Measurements from ENCODE around the gene MYLK4. TPM values are rescaled to one million over a fixed set of nuclear protein-coding genes. Genes with fewer than 3 reads are reported as not detected.

The MYLK4 gene
- total RNA-seq, 1 experiment from 2014 or later: 0.85 TPM

DNA sequence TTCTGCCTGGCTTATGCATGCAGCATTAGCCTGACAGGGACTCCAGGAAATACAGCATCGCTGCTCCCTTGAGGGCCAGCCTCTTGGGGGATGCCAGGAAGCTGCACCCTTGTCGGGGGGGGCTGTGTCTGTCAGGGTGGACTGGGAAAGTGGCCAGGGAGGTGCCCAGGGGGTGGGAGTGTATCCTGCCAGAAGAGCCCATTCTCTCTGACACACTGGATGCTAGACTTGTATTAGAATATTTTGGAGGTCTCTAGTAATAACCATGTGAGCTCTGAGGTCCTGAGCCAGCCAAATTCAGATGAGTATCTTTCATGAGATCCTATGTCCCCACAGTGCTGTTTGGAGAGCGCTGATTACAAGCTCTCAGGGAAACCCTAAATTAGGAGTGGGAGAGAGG, 89.1 kb downstream of the MYLK4 start:
- no peak for ATAC-seq
- no TSS peak for BruUV-seq (replicated peaks)
- intact Hi-C loops (cut with micrococcal nuclease; ENCODE audit: unreplicated experiment): no loop called here

DNA sequence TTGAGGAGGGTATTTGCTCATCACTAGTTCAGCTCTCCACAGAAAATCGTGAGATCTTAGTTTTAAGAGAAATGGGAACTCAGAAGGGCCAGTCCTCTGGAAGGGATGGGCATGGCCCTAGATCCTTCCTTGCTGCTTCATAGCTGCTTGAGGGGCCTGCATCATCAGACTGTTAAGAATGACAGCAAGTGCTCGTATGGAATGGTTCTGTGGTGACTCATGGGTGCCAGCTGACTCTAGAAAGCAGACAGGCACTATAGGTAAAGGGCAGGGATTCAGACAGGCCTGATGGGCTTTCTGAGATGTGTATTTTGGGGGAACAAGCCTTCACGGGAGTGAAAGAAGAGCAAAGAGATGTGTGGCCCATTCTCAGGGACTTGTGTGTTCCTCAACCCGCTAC, 90.8 kb downstream of the MYLK4 start:
- intact Hi-C loops (cut with micrococcal nuclease; ENCODE audit: unreplicated experiment): no loop called here
- ChIA-PET POLR2A (no interaction called here), CTCF (no interaction called here)
- ATAC-seq (peak; percentile 80), DNase-seq (ENCODE audit: low read depth, low spot score) (peak; percentile 22)
- Histone ChIP-seq H3K9me3 (ENCODE audit: control insufficient read depth, insufficient read depth, low read depth, low read length) (no peaks in the 10 kb centered on the region), H3K27ac (ENCODE audit: low read length) (no peak overlapping the region), H3K4me1 (ENCODE audit: control insufficient read depth, insufficient read depth, low read length) (no peaks in the 10 kb centered on the region), H3K36me3 (ENCODE audit: control insufficient read depth, insufficient read depth, low read length) (no peaks in the 10 kb centered on the region), H3K27me3 (ENCODE audit: control insufficient read depth, insufficient read depth, low read length) (no peaks in the 10 kb centered on the region), H3K4me3 (ENCODE audit: low read depth in 2 of 2, low read length in 2 of 2) (no peak overlapping the region)
- in situ Hi-C loops (cut with HindIII; ENCODE audit: low pct_unique_long_range_greater_than_20kb, low sequenced_read_pairs): no loop called here
- BruUV-seq (replicated peaks): no TSS peak
- TF ChIP-seq SIN3A (IDR thresholded peaks at IDR 0.05; ENCODE audit: borderline replicate concordance, insufficient read depth, low read depth, low read length): no peak
- TF ChIP-seq, protein P1, sequence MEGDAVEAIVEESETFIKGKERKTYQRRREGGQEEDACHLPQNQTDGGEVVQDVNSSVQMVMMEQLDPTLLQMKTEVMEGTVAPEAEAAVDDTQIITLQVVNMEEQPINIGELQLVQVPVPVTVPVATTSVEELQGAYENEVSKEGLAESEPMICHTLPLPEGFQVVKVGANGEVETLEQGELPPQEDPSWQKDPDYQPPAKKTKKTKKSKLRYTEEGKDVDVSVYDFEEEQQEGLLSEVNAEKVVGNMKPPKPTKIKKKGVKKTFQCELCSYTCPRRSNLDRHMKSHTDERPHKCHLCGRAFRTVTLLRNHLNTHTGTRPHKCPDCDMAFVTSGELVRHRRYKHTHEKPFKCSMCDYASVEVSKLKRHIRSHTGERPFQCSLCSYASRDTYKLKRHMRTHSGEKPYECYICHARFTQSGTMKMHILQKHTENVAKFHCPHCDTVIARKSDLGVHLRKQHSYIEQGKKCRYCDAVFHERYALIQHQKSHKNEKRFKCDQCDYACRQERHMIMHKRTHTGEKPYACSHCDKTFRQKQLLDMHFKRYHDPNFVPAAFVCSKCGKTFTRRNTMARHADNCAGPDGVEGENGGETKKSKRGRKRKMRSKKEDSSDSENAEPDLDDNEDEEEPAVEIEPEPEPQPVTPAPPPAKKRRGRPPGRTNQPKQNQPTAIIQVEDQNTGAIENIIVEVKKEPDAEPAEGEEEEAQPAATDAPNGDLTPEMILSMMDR (IDR thresholded peaks at IDR 0.05): no peak
- TF ChIP-seq TCF7L2 (IDR thresholded peaks at IDR 0.05; ENCODE audit: low read depth, low read length): no peak
- TF ChIP-seq, protein P2, sequence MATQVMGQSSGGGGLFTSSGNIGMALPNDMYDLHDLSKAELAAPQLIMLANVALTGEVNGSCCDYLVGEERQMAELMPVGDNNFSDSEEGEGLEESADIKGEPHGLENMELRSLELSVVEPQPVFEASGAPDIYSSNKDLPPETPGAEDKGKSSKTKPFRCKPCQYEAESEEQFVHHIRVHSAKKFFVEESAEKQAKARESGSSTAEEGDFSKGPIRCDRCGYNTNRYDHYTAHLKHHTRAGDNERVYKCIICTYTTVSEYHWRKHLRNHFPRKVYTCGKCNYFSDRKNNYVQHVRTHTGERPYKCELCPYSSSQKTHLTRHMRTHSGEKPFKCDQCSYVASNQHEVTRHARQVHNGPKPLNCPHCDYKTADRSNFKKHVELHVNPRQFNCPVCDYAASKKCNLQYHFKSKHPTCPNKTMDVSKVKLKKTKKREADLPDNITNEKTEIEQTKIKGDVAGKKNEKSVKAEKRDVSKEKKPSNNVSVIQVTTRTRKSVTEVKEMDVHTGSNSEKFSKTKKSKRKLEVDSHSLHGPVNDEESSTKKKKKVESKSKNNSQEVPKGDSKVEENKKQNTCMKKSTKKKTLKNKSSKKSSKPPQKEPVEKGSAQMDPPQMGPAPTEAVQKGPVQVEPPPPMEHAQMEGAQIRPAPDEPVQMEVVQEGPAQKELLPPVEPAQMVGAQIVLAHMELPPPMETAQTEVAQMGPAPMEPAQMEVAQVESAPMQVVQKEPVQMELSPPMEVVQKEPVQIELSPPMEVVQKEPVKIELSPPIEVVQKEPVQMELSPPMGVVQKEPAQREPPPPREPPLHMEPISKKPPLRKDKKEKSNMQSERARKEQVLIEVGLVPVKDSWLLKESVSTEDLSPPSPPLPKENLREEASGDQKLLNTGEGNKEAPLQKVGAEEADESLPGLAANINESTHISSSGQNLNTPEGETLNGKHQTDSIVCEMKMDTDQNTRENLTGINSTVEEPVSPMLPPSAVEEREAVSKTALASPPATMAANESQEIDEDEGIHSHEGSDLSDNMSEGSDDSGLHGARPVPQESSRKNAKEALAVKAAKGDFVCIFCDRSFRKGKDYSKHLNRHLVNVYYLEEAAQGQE (IDR thresholded peaks at IDR 0.05; ENCODE audit: insufficient read depth in 1 of 2, low read depth in 2 of 2, low read length in 1 of 2): no peak
- no peak for TF ChIP-seq POLR2AphosphoS5 (IDR thresholded peaks at IDR 0.05; ENCODE audit: low read depth, low read length)

More for the DNA sequence above, 89.1 kb downstream of the MYLK4 start:
- in situ Hi-C loops (cut with HindIII; ENCODE audit: low pct_unique_long_range_greater_than_20kb, low sequenced_read_pairs): no loop called here
- POLR2A ChIA-PET: no interaction called here
- H3K9me3 ChIP-seq (ENCODE audit: control insufficient read depth, insufficient read depth, low read depth, low read length): no peaks in the 10 kb centered on the region
- H3K4me3 ChIP-seq (ENCODE audit: low read depth in 2 of 2, low read length in 2 of 2): no peak overlapping the region
- no peaks in the 10 kb centered on the region; the same call in 1 of the 2 replicates for H3K4me1 ChIP-seq (ENCODE audit: control insufficient read depth, insufficient read depth, low read length)
- H3K27me3 ChIP-seq (ENCODE audit: control insufficient read depth, insufficient read depth, low read length): no peaks in the 10 kb centered on the region
- no peaks in the 10 kb centered on the region for H3K36me3 ChIP-seq (ENCODE audit: control insufficient read depth, insufficient read depth, low read length)
- no peak overlapping the region for H3K27ac ChIP-seq (ENCODE audit: low read length)
- no peak for DNase-seq (ENCODE audit: low read depth, low spot score)
- CTCF ChIA-PET: no interaction called here
- no peak for TF ChIP-seq TCF7L2 (IDR thresholded peaks at IDR 0.05; ENCODE audit: low read depth, low read length)
- TF ChIP-seq, protein P1 (IDR thresholded peaks at IDR 0.05): no peak
- no peak for TF ChIP-seq SIN3A (IDR thresholded peaks at IDR 0.05; ENCODE audit: borderline replicate concordance, insufficient read depth, low read depth, low read length)
- TF ChIP-seq, protein P2 (IDR thresholded peaks at IDR 0.05; ENCODE audit: insufficient read depth in 1 of 2, low read depth in 2 of 2, low read length in 1 of 2): no peak
- no peak for TF ChIP-seq POLR2AphosphoS5 (IDR thresholded peaks at IDR 0.05; ENCODE audit: low read depth, low read length)

Measured in Panc1 (cell line).